Loucy (cell line): Measurements from ENCODE around the gene MRPS9.

ENCODE experiments used
- H2AFZ ChIP-seq: fragments of 200-600 bp; sonication (generic); 2 replicates; pipeline ENCODE4 v1.6.0; 2016; ENCODE audit warnings: antibody characterized with exemption, mild to moderate bottlenecking, low read length, moderate library complexity
- H3F3A ChIP-seq: fragments of 200-600 bp; 2 replicates; pipeline ENCODE4 v1.6.0; 2016; ENCODE audit warnings: antibody characterized with exemption, low read depth, mild to moderate bottlenecking
- H3K27me3 ChIP-seq: fragments of 200-600 bp; sonication (generic); 2 replicates; pipeline ENCODE4 v1.6.1; 2014; ENCODE audit warnings: low read length, mild to moderate bottlenecking; ENCODE audit not compliant: insufficient read depth, poor library complexity, severe bottlenecking
- H3K36me3 ChIP-seq: fragments of 200-600 bp; sonication (generic); 2 replicates; pipeline ENCODE4 v1.6.1; 2016; ENCODE audit warnings: low read length; ENCODE audit not compliant: insufficient read depth
- H3K4me1 ChIP-seq: fragments of 200-600 bp; sonication (generic); 2 replicates; pipeline ENCODE4 v1.5.1; 2014; ENCODE audit warnings: low read length, mild to moderate bottlenecking; ENCODE audit not compliant: insufficient read depth, poor library complexity, severe bottlenecking
- H3K4me2 ChIP-seq: fragments of 200-600 bp; sonication (generic); 2 replicates; pipeline ENCODE4 v1.6.0; 2014; ENCODE audit warnings: antibody characterized with exemption, low read length, low read depth, mild to moderate bottlenecking; ENCODE audit not compliant: poor library complexity, severe bottlenecking
- H3K4me3 ChIP-seq: fragments of 200-600 bp; sonication (generic); 2 replicates; pipeline ENCODE4 v1.5.1; 2014; ENCODE audit warnings: low read length, mild to moderate bottlenecking, mixed read lengths; ENCODE audit not compliant: poor library complexity, severe bottlenecking
- H3K79me2 ChIP-seq: fragments of 200-600 bp; sonication (generic); 2 replicates; pipeline ENCODE4 v1.6.1; 2014; ENCODE audit warnings: low read length; ENCODE audit not compliant: insufficient read depth
- H3K9ac ChIP-seq: fragments of 200-600 bp; sonication (generic); 2 replicates; pipeline ENCODE4 v1.6.0; 2014; ENCODE audit warnings: mild to moderate bottlenecking, low read depth, low read length, moderate library complexity; ENCODE audit not compliant: poor library complexity, severe bottlenecking
- H3K9me2 ChIP-seq: fragments of 200-600 bp; sonication (generic); replicated peaks from 2 replicates; pipeline ENCODE4 v1.6.1; 2016; ENCODE audit warnings: low read depth, low read length, mixed read lengths
- H3K9me3 ChIP-seq: fragments of 200-600 bp; sonication (generic); 2 replicates; pipeline ENCODE4 v1.6.1; 2014; ENCODE audit warnings: mild to moderate bottlenecking, antibody characterized with exemption, low read length, low read depth; ENCODE audit not compliant: insufficient read depth
- H4K20me1 ChIP-seq: fragments of 200-600 bp; sonication (generic); 2 replicates; pipeline ENCODE4 v1.6.0; 2014; ENCODE audit warnings: antibody characterized with exemption, low read length, mild to moderate bottlenecking; ENCODE audit not compliant: insufficient read depth, poor library complexity, severe bottlenecking
- EZH2phosphoT487 ChIP-seq: fragments of 200-600 bp; IDR thresholded peaks from 2 replicates; pipeline ENCODE4 v1.6.1; 2018; ENCODE audit warnings: antibody characterized with exemption, mild to moderate bottlenecking, moderate library complexity, borderline replicate concordance
- TF ChIP-seq, protein P1 (sequence below): fragments of 200-600 bp; sonication (generic); conservative IDR thresholded peaks from 2 replicates; pipeline ENCODE4 v1.5.1; 2014; ENCODE audit warnings: mild to moderate bottlenecking, antibody characterized with exemption, low read length

Gene MRPS9

GRCh38 chr2:105039559-105039958, 1.7 kb downstream of the MRPS9 start:
- Histone ChIP-seq H3F3A (no peaks in the 10 kb centered on the region), H3K4me2 (peak overlapping the region; percentile 97), H3K9me2 (no peaks in the 10 kb centered on the region), H3K9me3 (no peaks in the 10 kb centered on the region), H3K27me3 (no peaks in the 10 kb centered on the region), H3K4me3 (peak overlapping the region; percentile 95), H2AFZ (no peak overlapping the region), H3K79me2 (peaks cover 54% of the 10 kb centered on the region), H3K36me3 (no peaks in the 10 kb centered on the region), H4K20me1 (peaks cover 4% of the 10 kb centered on the region), H3K9ac (no peak overlapping the region), H3K4me1 (peaks cover 43% of the 10 kb centered on the region)
- no peak for TF ChIP-seq EZH2phosphoT487

DNA sequence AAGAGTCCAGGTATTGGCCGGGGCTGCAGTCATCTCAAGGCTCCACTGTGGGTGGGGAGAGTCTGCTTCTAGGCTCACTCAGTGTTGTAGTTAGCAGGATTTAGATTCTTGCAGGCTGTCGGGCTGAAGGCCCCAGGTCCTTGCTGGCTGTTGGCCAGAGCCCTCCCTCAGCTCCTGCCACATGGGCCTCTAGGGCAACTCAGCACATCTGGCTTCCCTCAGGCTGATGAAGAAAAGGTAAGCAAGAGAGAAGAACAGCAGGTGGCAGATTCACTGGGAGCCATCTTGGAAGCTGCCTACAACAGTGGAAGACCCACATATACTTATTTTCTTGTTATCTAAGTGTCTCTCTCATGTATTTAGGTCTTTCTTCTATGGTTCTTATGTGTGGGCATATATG, 4.3 kb downstream of the MRPS9 start:
- Histone ChIP-seq H3K36me3 (no peaks in the 10 kb centered on the region), H3K27me3 (no peaks in the 10 kb centered on the region), H3K9ac (no peak overlapping the region), H2AFZ (no peak overlapping the region), H4K20me1 (peaks cover 4% of the 10 kb centered on the region), H3K4me2 (peak overlapping the region; percentile 97), H3K9me2 (no peaks in the 10 kb centered on the region), H3K9me3 (no peaks in the 10 kb centered on the region), H3K79me2 (peaks cover 54% of the 10 kb centered on the region), H3F3A (no peaks in the 10 kb centered on the region; the same call in 1 of the 2 replicates), H3K4me3 (peak overlapping the region; percentile 19), H3K4me1 (peaks cover 42% of the 10 kb centered on the region)
- TF ChIP-seq EZH2phosphoT487: no peak
- TF ChIP-seq, protein P1, sequence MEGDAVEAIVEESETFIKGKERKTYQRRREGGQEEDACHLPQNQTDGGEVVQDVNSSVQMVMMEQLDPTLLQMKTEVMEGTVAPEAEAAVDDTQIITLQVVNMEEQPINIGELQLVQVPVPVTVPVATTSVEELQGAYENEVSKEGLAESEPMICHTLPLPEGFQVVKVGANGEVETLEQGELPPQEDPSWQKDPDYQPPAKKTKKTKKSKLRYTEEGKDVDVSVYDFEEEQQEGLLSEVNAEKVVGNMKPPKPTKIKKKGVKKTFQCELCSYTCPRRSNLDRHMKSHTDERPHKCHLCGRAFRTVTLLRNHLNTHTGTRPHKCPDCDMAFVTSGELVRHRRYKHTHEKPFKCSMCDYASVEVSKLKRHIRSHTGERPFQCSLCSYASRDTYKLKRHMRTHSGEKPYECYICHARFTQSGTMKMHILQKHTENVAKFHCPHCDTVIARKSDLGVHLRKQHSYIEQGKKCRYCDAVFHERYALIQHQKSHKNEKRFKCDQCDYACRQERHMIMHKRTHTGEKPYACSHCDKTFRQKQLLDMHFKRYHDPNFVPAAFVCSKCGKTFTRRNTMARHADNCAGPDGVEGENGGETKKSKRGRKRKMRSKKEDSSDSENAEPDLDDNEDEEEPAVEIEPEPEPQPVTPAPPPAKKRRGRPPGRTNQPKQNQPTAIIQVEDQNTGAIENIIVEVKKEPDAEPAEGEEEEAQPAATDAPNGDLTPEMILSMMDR: no peak

- H4K20me1 ChIP-seq: no peaks in the 10 kb centered on the region
- H3K9ac ChIP-seq: no peak overlapping the region
- TF ChIP-seq, protein P1: no peak
- TF ChIP-seq EZH2phosphoT487: no peak
- H3K36me3 ChIP-seq: no peaks in the 10 kb centered on the region; the same call in 1 of the 2 replicates
- no peaks in the 10 kb centered on the region for H3K79me2 ChIP-seq
- H3K9me2 ChIP-seq: no peaks in the 10 kb centered on the region
- no peaks in the 10 kb centered on the region for H3K4me1 ChIP-seq
- H3K4me2 ChIP-seq: no peak overlapping the region
- H3F3A ChIP-seq: no peaks in the 10 kb centered on the region
- no peaks in the 10 kb centered on the region for H3K27me3 ChIP-seq
- H3K9me3 ChIP-seq: no peaks in the 10 kb centered on the region
- no peak overlapping the region for H3K4me3 ChIP-seq
- no peak overlapping the region for H2AFZ ChIP-seq
Measured at GRCh38 chr2:105052773-105053172, 14.9 kb downstream of the MRPS9 start.

DNA sequence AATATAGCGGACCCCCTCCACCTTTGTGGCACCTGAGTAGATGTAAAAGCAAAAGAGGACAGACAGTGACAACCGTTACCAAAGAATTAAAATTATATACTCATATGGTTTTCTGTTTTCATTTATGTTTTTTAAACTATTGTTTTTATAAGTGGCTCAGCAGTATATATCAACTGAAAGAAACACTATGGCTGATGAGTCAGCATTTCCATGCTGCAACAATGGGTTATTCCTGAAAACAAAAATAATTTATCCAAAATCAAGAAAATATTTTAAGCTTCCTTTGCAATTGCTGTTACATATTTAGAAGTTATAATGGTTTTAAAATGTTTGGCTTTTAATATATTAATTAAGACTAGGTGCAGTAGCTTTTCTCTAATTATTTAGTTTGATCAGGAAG, 17.7 kb downstream of the MRPS9 start:
- Histone ChIP-seq H3K9me3 (no peaks in the 10 kb centered on the region), H3K4me3 (no peak overlapping the region), H3K9ac (no peak overlapping the region), H3F3A (no peaks in the 10 kb centered on the region), H2AFZ (no peak overlapping the region), H3K27me3 (no peaks in the 10 kb centered on the region), H3K9me2 (no peaks in the 10 kb centered on the region), H3K4me1 (no peaks in the 10 kb centered on the region), H3K4me2 (no peak overlapping the region), H3K36me3 (no peaks in the 10 kb centered on the region; the same call in 1 of the 2 replicates), H4K20me1 (no peaks in the 10 kb centered on the region), H3K79me2 (peaks cover 4% of the 10 kb centered on the region; the same call in 1 of the 2 replicates)
- no peak for TF ChIP-seq EZH2phosphoT487
- TF ChIP-seq, protein P1: no peak
